H9 (cell line): Measurements from ENCODE around the gene TPCN2. TPM values are rescaled to one million over a fixed set of nuclear protein-coding genes. Genes with fewer than 3 reads are reported as not detected.

Experiments used
- DNase-seq: peaks from one replicate; pipeline ENCODE4 v3.0.0-alpha.2; 2017
- H2AFZ ChIP-seq: one replicate; pipeline ENCODE4 v1.6.1; 2013; ENCODE audit warnings: mild to moderate bottlenecking, low read length, control low read depth, moderate library complexity
- H2AK5ac ChIP-seq: 2 replicates; pipeline ENCODE4 v1.6.1; 2013; ENCODE audit warnings: low read length, control low read depth, mixed read lengths; ENCODE audit not compliant: insufficient read length
- H2BK120ac ChIP-seq: one replicate; pipeline ENCODE4 v1.6.1; 2013; ENCODE audit warnings: low read depth, mild to moderate bottlenecking, low read length, control low read depth, inconsistent platforms; ENCODE audit not compliant: poor library complexity, severe bottlenecking
- H2BK12ac ChIP-seq: 2 replicates; pipeline ENCODE4 v1.6.1; 2013; ENCODE audit warnings: low read length, control low read depth, mixed read lengths, low read depth; ENCODE audit not compliant: insufficient read length
- H2BK15ac ChIP-seq: 2 replicates; pipeline ENCODE4 v1.6.1; 2013; ENCODE audit warnings: low read depth, low read length, control low read depth
- H2BK20ac ChIP-seq: one replicate; pipeline ENCODE4 v1.6.1; 2013; ENCODE audit warnings: low read depth, mild to moderate bottlenecking, low read length, control low read depth, inconsistent platforms; ENCODE audit not compliant: poor library complexity, severe bottlenecking
- H2BK5ac ChIP-seq: 2 replicates; pipeline ENCODE4 v1.6.1; 2013; ENCODE audit warnings: low read length, control low read depth, mixed read lengths; ENCODE audit not compliant: insufficient read length
- H3K14ac ChIP-seq: 2 replicates; pipeline ENCODE4 v1.6.1; 2013; ENCODE audit warnings: low read length, control low read depth; ENCODE audit not compliant: insufficient read depth
- H3K18ac ChIP-seq: 2 replicates; pipeline ENCODE4 v1.6.1; 2013; ENCODE audit warnings: low read depth, mild to moderate bottlenecking, mixed read lengths, low read length, control low read depth; ENCODE audit not compliant: insufficient read length
- H3K23ac ChIP-seq: 2 replicates; pipeline ENCODE4 v1.6.1; 2013; ENCODE audit warnings: low read length, control low read depth, mixed read lengths, low read depth; ENCODE audit not compliant: insufficient read length
- H3K23me2 ChIP-seq: 2 replicates; pipeline ENCODE4 v1.6.1; 2013; ENCODE audit warnings: low read depth, mild to moderate bottlenecking, mixed read lengths, low read length, control low read depth; ENCODE audit not compliant: insufficient read length, poor library complexity, severe bottlenecking
- H3K27ac ChIP-seq: 2 replicates; pipeline ENCODE4 v1.5.1; 2013; ENCODE audit warnings: low read length, control low read depth, mixed read lengths, low read depth; ENCODE audit not compliant: insufficient read length
- H3K27me3 ChIP-seq: 2 replicates; pipeline ENCODE4 v1.6.1; 2013; ENCODE audit warnings: low read length, control low read depth, inconsistent platforms; ENCODE audit not compliant: insufficient read depth
- H3K4ac ChIP-seq: 2 replicates; pipeline ENCODE4 v1.6.1; 2013; ENCODE audit warnings: low read depth, mild to moderate bottlenecking, control low read depth, inconsistent platforms, low read length, moderate library complexity
- H3K4me1 ChIP-seq: 2 replicates; pipeline ENCODE4 v1.6.1; 2013; ENCODE audit warnings: low read length, control low read depth, inconsistent platforms; ENCODE audit not compliant: insufficient read depth
- H3K4me2 ChIP-seq: 2 replicates; pipeline ENCODE4 v1.6.1; 2013; ENCODE audit warnings: low read length, control low read depth, mixed read lengths; ENCODE audit not compliant: insufficient read length, insufficient read depth
- H3K56ac ChIP-seq: 2 replicates; pipeline ENCODE4 v1.6.1; 2013; ENCODE audit warnings: low read depth, mild to moderate bottlenecking, mixed read lengths, low read length, control low read depth; ENCODE audit not compliant: insufficient read length
- H3K79me1 ChIP-seq: 2 replicates; pipeline ENCODE4 v1.6.1; 2013; ENCODE audit warnings: low read depth, mild to moderate bottlenecking, moderate library complexity, low read length, control low read depth, inconsistent platforms; ENCODE audit not compliant: insufficient read depth, poor library complexity, severe bottlenecking
- H3K79me2 ChIP-seq: 2 replicates; pipeline ENCODE4 v1.6.1; 2013; ENCODE audit warnings: low read length, control low read depth, inconsistent platforms; ENCODE audit not compliant: insufficient read depth
- H3K9ac ChIP-seq: 2 replicates; pipeline ENCODE4 v1.6.1; 2013; ENCODE audit warnings: low read length, control low read depth, mixed read lengths; ENCODE audit not compliant: insufficient read length; ENCODE audit errors: extremely low read depth
- H3K9me3 ChIP-seq: one replicate; pipeline ENCODE4 v1.6.1; 2013; ENCODE audit warnings: low read depth, low read length, inconsistent platforms; ENCODE audit not compliant: control insufficient read depth
- H3T11ph ChIP-seq: one replicate; pipeline ENCODE4 v1.6.1; 2013; ENCODE audit warnings: mild to moderate bottlenecking, low read length, control low read depth, inconsistent platforms
- H4K20me1 ChIP-seq: one replicate; pipeline ENCODE4 v1.6.1; 2013; ENCODE audit not compliant: control insufficient read depth, insufficient read length, insufficient read depth
- H4K5ac ChIP-seq: 2 replicates; pipeline ENCODE4 v1.6.1; 2013; ENCODE audit warnings: low read depth, mild to moderate bottlenecking, mixed read lengths, low read length, control low read depth; ENCODE audit not compliant: insufficient read length
- H4K8ac ChIP-seq: replicated peaks from 2 replicates; pipeline ENCODE4 v1.6.1; 2013; ENCODE audit warnings: low read length, control low read depth, mixed read lengths, low read depth; ENCODE audit not compliant: insufficient read length
- H4K91ac ChIP-seq: 2 replicates; pipeline ENCODE4 v1.6.1; 2013; ENCODE audit warnings: low read depth, mild to moderate bottlenecking, moderate library complexity, mixed read lengths, low read length, control low read depth; ENCODE audit not compliant: insufficient read length
- H3K27ac Mint-ChIP-seq, 3 experiments: 2 replicates in 2 of 3; 3 replicates in 1 of 3; pipeline ENCODE4 v1.8.0; 2020 to 2021; ENCODE audit warnings: mixed read lengths in 3 of 3, mild to moderate bottlenecking in 1 of 3, moderate library complexity in 1 of 3
- H3K27me3 Mint-ChIP-seq: 2 replicates; pipeline ENCODE4 v1.8.0; 2021; ENCODE audit warnings: low read depth, mild to moderate bottlenecking, moderate library complexity, mixed read lengths
- H3K36me3 Mint-ChIP-seq, 3 experiments: 2 replicates in 2 of 3; 3 replicates in 1 of 3; pipeline ENCODE4 v1.8.0; 2020 to 2021; ENCODE audit warnings: low read depth in 3 of 3, mixed read lengths in 3 of 3; ENCODE audit not compliant: insufficient read depth in 1 of 3
- H3K4me1 Mint-ChIP-seq, 2 experiments: 2 replicates each; pipeline ENCODE4 v1.8.0; 2020; ENCODE audit warnings: mixed read lengths in 2 of 2
- H3K4me3 Mint-ChIP-seq, 2 experiments: 2 replicates in 1 of 2; 3 replicates in 1 of 2; pipeline ENCODE4 v1.8.0; 2020 to 2021; ENCODE audit warnings: mild to moderate bottlenecking in 2 of 2, mixed read lengths in 2 of 2, moderate library complexity in 1 of 2
- H3K9me3 Mint-ChIP-seq, 2 experiments: 2 replicates in 1 of 2; 3 replicates in 1 of 2; pipeline ENCODE4 v1.8.0; 2020; ENCODE audit warnings: mild to moderate bottlenecking in 2 of 2, mixed read lengths in 2 of 2, moderate library complexity in 1 of 2
- CTCF ChIP-seq: fragments of 200-600 bp; sonication (generic); conservative IDR thresholded peaks from 3 replicates; pipeline ENCODE4 v1.8.0; 2021; ENCODE audit warnings: antibody characterized with exemption, mild to moderate bottlenecking
- WGBS: extraction: QIAGEN DNeasy Blood & Tissue Kit; methylation state at CpG from one replicate; pipeline ENCODE4 v1.1.7; 2013; ENCODE audit warnings: missing lambda C conversion rate, low lambda C conversion rate, mixed read lengths; ENCODE audit not compliant: insufficient read length; ENCODE audit errors: extremely low coverage; 5-methylcytosine and 5-hydroxymethylcytosine counted together
- total RNA-seq: library from RNA; stranded (reverse); gene quantifications from 2 replicates; pipeline ENCODE4 v1.2.1, GENCODE V29; 2021

Gene TPCN2
- total RNA-seq, 1 experiment from 2014 or later: 16.8 TPM

GRCh38 chr11:69173925-69174581 is 125.3 kb downstream of the TPCN2 start:
- Histone ChIP-seq H2BK15ac (no peak overlapping the region), H2BK20ac (no peak overlapping the region), H4K8ac (no peak overlapping the region), H3T11ph (no peak overlapping the region), H3K27ac (no peak overlapping the region), H3K79me1 (no peaks in the 10 kb centered on the region), H2BK5ac (no peak overlapping the region), H3K9ac (no peak overlapping the region), H2BK120ac (no peak overlapping the region), H2AFZ (no peak overlapping the region), H3K4ac (no peak overlapping the region), H4K20me1 (no peaks in the 10 kb centered on the region), H2BK12ac (no peak overlapping the region), H3K4me1 (no peaks in the 10 kb centered on the region), H3K9me3 (no peaks in the 10 kb centered on the region), H3K18ac (no peak overlapping the region), H3K4me2 (no peak overlapping the region), H3K14ac (no peak overlapping the region), H3K79me2 (no peaks in the 10 kb centered on the region), H3K27me3 (no peaks in the 10 kb centered on the region), H4K91ac (no peak overlapping the region), H3K56ac (no peak overlapping the region), H3K23ac (no peak overlapping the region), H2AK5ac (no peak overlapping the region), H4K5ac (no peak overlapping the region), H3K23me2 (no peaks in the 10 kb centered on the region)
- no peak for DNase-seq
- WGBS: no CpG with 5 or more reads among the region's 8 CpGs
- peaks cover 6 to 11% of the 10 kb centered on the region in 2 experiments; a peak in 3 of 5 replicates for H3K9me3 Mint-ChIP-seq
- no peak for TF ChIP-seq CTCF
- no peaks in the 10 kb centered on the region for H3K36me3 Mint-ChIP-seq
- H3K4me1 Mint-ChIP-seq: 0 out of 4 replicates have a peak, but pooled peaks cover 0 to 2% of the 10 kb centered on the region in 2 experiments
- H3K4me3 Mint-ChIP-seq: no peak overlapping the region
- peaks cover 12% of the 10 kb centered on the region for H3K27me3 Mint-ChIP-seq
- H3K27ac Mint-ChIP-seq: no peak overlapping the region
